Liver (tissue), 9 donors: Measurements from ENCODE around the gene NTF3. TPM values are rescaled to one million over a fixed set of nuclear protein-coding genes. Genes with fewer than 3 reads are reported as not detected.

Experiments
- DNase-seq: peaks from one replicate; pipeline ENCODE4 v3.0.0-alpha.2; 2017; ENCODE audit warnings: low spot score
- H3K27ac ChIP-seq, 2 donors: one replicate each; pipeline ENCODE4 v1.7.0; 2013; ENCODE audit warnings: inconsistent platforms in 2 of 2, low read length in 2 of 2, control low read depth in 1 of 2, low read depth in 1 of 2, mild to moderate bottlenecking in 1 of 2
- H3K27me3 ChIP-seq, 4 donors: one replicate each; pipeline versions ENCODE4 v1.6.1 to v1.7.0; 2013; ENCODE audit warnings: low read length in 3 of 4, inconsistent platforms in 1 of 4, mild to moderate bottlenecking in 1 of 4, moderate library complexity in 1 of 4; ENCODE audit not compliant: control insufficient read depth in 4 of 4, insufficient read depth in 4 of 4
- H3K36me3 ChIP-seq, 4 donors: one replicate each; pipeline versions ENCODE4 v1.6.1 to v1.7.0; 2013; ENCODE audit warnings: low read length in 3 of 4, mild to moderate bottlenecking in 3 of 4, low read depth in 1 of 4, moderate library complexity in 1 of 4; ENCODE audit not compliant: control insufficient read depth in 4 of 4, insufficient read depth in 3 of 4
- H3K4me1 ChIP-seq, 4 donors: one replicate each; pipeline versions ENCODE4 v1.6.1 to v1.7.0; 2013; ENCODE audit warnings: low read length in 3 of 4, mild to moderate bottlenecking in 3 of 4, moderate library complexity in 1 of 4; ENCODE audit not compliant: control insufficient read depth in 4 of 4, insufficient read depth in 4 of 4
- H3K4me3 ChIP-seq, 3 donors: one replicate each; pipeline versions ENCODE4 v1.6.1 to v1.7.0; 2013; ENCODE audit warnings: low read length in 3 of 3, control low read depth in 1 of 3, low read depth in 1 of 3, mild to moderate bottlenecking in 1 of 3
- H3K9ac ChIP-seq, 2 donors: one replicate each; pipeline ENCODE4 v1.7.0; 2013; ENCODE audit warnings: low read length in 2 of 2, mild to moderate bottlenecking in 2 of 2, moderate library complexity in 2 of 2, control low read depth in 1 of 2, low read depth in 1 of 2
- H3K9me3 ChIP-seq, 4 donors: one replicate each; pipeline versions ENCODE4 v1.6.1 to v1.7.0; 2013; ENCODE audit warnings: low read length in 3 of 4; ENCODE audit not compliant: control insufficient read depth in 4 of 4
- EGR1 ChIP-seq, 2 donors: IDR thresholded peaks; 2 replicates each; pipeline ENCODE4 v1.6.1; 2016 to 2018; ENCODE audit warnings: antibody characterized with exemption in 2 of 2, low read depth in 2 of 2
- FOXA1 ChIP-seq: IDR thresholded peaks from 2 replicates; pipeline ENCODE4 v1.6.1; 2016; ENCODE audit warnings: antibody characterized with exemption
- FOXA2 ChIP-seq: IDR thresholded peaks from 2 replicates; pipeline ENCODE4 v1.6.1; 2016; ENCODE audit warnings: antibody characterized with exemption
- GABPA ChIP-seq, 2 donors: IDR thresholded peaks in 1 of 2; conservative IDR thresholded peaks in 1 of 2; 2 replicates each; pipeline ENCODE4 v1.6.1; 2016; ENCODE audit warnings: antibody characterized with exemption in 2 of 2, mild to moderate bottlenecking in 1 of 2, moderate library complexity in 1 of 2
- HNF4A ChIP-seq, 2 donors: conservative IDR thresholded peaks; 2 replicates each; pipeline ENCODE4 v1.6.1; 2016; ENCODE audit warnings: antibody characterized with exemption in 2 of 2, mild to moderate bottlenecking in 2 of 2
- HNF4G ChIP-seq: IDR thresholded peaks from 2 replicates; pipeline ENCODE4 v1.6.1; 2016; ENCODE audit warnings: antibody characterized with exemption
- JUND ChIP-seq, 2 donors: IDR thresholded peaks; 2 replicates each; pipeline ENCODE4 v1.6.1; 2016; ENCODE audit warnings: antibody characterized with exemption in 2 of 2
- NR2F2 ChIP-seq: IDR thresholded peaks from 2 replicates; pipeline ENCODE4 v1.6.1; 2016; ENCODE audit warnings: antibody characterized with exemption
- RAD21 ChIP-seq, 2 donors: IDR thresholded peaks; 2 replicates each; pipeline ENCODE4 v1.6.1; 2016; ENCODE audit warnings: antibody characterized with exemption in 2 of 2, mild to moderate bottlenecking in 2 of 2
- RXRA ChIP-seq, 2 donors: IDR thresholded peaks; 2 replicates each; pipeline ENCODE4 v1.6.1; 2017 to 2018; ENCODE audit warnings: antibody characterized with exemption in 2 of 2, mild to moderate bottlenecking in 1 of 2
- SP1 ChIP-seq: IDR thresholded peaks from 2 replicates; pipeline ENCODE4 v1.6.1; 2018; ENCODE audit warnings: antibody characterized with exemption, mild to moderate bottlenecking
- TAF1 ChIP-seq: conservative IDR thresholded peaks from 2 replicates; pipeline ENCODE4 v1.6.1; 2016; ENCODE audit warnings: antibody characterized with exemption, mild to moderate bottlenecking
- YY1 ChIP-seq: IDR thresholded peaks from 2 replicates; pipeline ENCODE4 v1.6.1; 2016; ENCODE audit warnings: antibody characterized with exemption, mild to moderate bottlenecking
- WGBS: extraction: QIAGEN DNeasy Blood & Tissue Kit; methylation state at CpG from one replicate; pipeline ENCODE4 v1.1.7; 2013; 5-methylcytosine and 5-hydroxymethylcytosine counted together
- polyA plus RNA-seq, 2 donors: library from polyadenylated mRNA; stranded (reverse) in 1 of 2; unstranded in 1 of 2; fragments of 200-250 nt in 1 of 2; fragments of >200 nt in 1 of 2; fragmentation: Nextera tagmentation in 1 of 2; extraction: Ambion mirVana in 1 of 2; gene quantifications; one replicate each; pipeline versions ENCODE4 v1.2.1 to v1.2.3, GENCODE V29; 2013 to 2015
- total RNA-seq, 2 donors: library from RNA; depleted of rRNA; stranded (reverse); fragments of >200 nt; gene quantifications; one replicate each; pipeline ENCODE4 v1.2.3, GENCODE V29; 2014
- TF ChIP-seq, protein P1 (sequence below): IDR thresholded peaks from 2 replicates; pipeline ENCODE4 v1.6.1; 2016; ENCODE audit warnings: antibody characterized with exemption
- TF ChIP-seq, protein P2 (sequence below): IDR thresholded peaks from 2 replicates; pipeline ENCODE4 v1.6.1; 2016; ENCODE audit warnings: antibody characterized with exemption
- TF ChIP-seq, protein P3 (sequence below): IDR thresholded peaks from 2 replicates; pipeline ENCODE4 v1.6.1; 2016; ENCODE audit warnings: antibody characterized with exemption
- TF ChIP-seq, protein P4 (sequence below): fragments of 150-350 bp; IDR thresholded peaks from 2 replicates; pipeline ENCODE4 v1.5.1; 2017; ENCODE audit warnings: improper control_type of control experiment, low read depth, low read length; ENCODE audit not compliant: missing input control
- TF ChIP-seq, protein P5 (sequence below): IDR thresholded peaks from 2 replicates; pipeline ENCODE4 v1.6.1; 2016; ENCODE audit warnings: antibody characterized with exemption, mild to moderate bottlenecking
- donor health status: healthy.
- donor health status: healthy.
- donor health status: healthy.
- donor health status: healthy.
- donor health status: healthy.

NTF3 gene
- total and polyA plus RNA-seq, 4 donors: 0.89 to 2.8 (median 1.5) TPM

DNA sequence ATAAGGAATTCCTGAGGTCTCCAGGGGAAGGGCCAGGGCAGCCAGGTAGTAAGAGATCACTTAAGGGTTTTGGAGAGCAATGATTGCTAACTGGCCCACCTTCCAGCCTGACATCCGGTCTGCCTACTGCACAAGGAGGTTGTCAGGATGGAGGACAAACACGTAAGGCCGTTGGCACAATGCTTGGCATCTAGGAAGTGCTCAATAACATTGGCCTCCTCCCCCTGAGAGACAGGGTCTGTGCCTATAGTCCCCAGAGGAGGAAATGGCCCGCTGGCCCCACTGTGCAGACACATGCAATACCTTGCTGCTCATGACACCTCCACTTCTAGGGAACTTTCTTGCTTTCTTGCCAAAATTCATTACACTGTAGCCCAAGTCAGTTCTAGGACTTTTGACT is 73.2 kb downstream of the NTF3 start:
- Histone ChIP-seq H3K4me1 (no peaks in the 10 kb centered on the region), H3K36me3 (no peaks in the 10 kb centered on the region), H3K27me3 (no peaks in the 10 kb centered on the region), H3K27ac (no peak overlapping the region), H3K4me3 (no peak overlapping the region), H3K9me3 (no peaks in the 10 kb centered on the region), H3K9ac (no peak overlapping the region)
- WGBS: 94% methylated on average over 4 of the region's 4 CpGs
- DNase-seq: no peak
- no peak for TF ChIP-seq FOXA2
- no peak for TF ChIP-seq HNF4A (conservative IDR thresholded peaks at IDR 0.05)
- TF ChIP-seq FOXA1: no peak
- no peak for TF ChIP-seq TAF1
- TF ChIP-seq RXRA (IDR thresholded peaks at IDR 0.05): no peak
- no peak for TF ChIP-seq GABPA (IDR thresholded peaks at IDR 0.05 in 1 of 2, conservative IDR thresholded peaks at IDR 0.05 in 1 of 2)
- TF ChIP-seq, protein P1, sequence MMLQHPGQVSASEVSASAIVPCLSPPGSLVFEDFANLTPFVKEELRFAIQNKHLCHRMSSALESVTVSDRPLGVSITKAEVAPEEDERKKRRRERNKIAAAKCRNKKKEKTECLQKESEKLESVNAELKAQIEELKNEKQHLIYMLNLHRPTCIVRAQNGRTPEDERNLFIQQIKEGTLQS: no peak
- TF ChIP-seq, protein P2, sequence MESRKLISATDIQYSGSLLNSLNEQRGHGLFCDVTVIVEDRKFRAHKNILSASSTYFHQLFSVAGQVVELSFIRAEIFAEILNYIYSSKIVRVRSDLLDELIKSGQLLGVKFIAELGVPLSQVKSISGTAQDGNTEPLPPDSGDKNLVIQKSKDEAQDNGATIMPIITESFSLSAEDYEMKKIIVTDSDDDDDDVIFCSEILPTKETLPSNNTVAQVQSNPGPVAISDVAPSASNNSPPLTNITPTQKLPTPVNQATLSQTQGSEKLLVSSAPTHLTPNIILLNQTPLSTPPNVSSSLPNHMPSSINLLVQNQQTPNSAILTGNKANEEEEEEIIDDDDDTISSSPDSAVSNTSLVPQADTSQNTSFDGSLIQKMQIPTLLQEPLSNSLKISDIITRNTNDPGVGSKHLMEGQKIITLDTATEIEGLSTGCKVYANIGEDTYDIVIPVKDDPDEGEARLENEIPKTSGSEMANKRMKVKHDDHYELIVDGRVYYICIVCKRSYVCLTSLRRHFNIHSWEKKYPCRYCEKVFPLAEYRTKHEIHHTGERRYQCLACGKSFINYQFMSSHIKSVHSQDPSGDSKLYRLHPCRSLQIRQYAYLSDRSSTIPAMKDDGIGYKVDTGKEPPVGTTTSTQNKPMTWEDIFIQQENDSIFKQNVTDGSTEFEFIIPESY: no peak
- TF ChIP-seq, protein P3, sequence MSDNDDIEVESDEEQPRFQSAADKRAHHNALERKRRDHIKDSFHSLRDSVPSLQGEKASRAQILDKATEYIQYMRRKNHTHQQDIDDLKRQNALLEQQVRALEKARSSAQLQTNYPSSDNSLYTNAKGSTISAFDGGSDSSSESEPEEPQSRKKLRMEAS: no peak
- TF ChIP-seq RAD21 (IDR thresholded peaks at IDR 0.05): no peak
- TF ChIP-seq YY1: no peak
- TF ChIP-seq, protein P4, sequence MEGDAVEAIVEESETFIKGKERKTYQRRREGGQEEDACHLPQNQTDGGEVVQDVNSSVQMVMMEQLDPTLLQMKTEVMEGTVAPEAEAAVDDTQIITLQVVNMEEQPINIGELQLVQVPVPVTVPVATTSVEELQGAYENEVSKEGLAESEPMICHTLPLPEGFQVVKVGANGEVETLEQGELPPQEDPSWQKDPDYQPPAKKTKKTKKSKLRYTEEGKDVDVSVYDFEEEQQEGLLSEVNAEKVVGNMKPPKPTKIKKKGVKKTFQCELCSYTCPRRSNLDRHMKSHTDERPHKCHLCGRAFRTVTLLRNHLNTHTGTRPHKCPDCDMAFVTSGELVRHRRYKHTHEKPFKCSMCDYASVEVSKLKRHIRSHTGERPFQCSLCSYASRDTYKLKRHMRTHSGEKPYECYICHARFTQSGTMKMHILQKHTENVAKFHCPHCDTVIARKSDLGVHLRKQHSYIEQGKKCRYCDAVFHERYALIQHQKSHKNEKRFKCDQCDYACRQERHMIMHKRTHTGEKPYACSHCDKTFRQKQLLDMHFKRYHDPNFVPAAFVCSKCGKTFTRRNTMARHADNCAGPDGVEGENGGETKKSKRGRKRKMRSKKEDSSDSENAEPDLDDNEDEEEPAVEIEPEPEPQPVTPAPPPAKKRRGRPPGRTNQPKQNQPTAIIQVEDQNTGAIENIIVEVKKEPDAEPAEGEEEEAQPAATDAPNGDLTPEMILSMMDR: no peak
- TF ChIP-seq, protein P5, sequence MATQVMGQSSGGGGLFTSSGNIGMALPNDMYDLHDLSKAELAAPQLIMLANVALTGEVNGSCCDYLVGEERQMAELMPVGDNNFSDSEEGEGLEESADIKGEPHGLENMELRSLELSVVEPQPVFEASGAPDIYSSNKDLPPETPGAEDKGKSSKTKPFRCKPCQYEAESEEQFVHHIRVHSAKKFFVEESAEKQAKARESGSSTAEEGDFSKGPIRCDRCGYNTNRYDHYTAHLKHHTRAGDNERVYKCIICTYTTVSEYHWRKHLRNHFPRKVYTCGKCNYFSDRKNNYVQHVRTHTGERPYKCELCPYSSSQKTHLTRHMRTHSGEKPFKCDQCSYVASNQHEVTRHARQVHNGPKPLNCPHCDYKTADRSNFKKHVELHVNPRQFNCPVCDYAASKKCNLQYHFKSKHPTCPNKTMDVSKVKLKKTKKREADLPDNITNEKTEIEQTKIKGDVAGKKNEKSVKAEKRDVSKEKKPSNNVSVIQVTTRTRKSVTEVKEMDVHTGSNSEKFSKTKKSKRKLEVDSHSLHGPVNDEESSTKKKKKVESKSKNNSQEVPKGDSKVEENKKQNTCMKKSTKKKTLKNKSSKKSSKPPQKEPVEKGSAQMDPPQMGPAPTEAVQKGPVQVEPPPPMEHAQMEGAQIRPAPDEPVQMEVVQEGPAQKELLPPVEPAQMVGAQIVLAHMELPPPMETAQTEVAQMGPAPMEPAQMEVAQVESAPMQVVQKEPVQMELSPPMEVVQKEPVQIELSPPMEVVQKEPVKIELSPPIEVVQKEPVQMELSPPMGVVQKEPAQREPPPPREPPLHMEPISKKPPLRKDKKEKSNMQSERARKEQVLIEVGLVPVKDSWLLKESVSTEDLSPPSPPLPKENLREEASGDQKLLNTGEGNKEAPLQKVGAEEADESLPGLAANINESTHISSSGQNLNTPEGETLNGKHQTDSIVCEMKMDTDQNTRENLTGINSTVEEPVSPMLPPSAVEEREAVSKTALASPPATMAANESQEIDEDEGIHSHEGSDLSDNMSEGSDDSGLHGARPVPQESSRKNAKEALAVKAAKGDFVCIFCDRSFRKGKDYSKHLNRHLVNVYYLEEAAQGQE: no peak
- TF ChIP-seq HNF4G: no peak
- TF ChIP-seq JUND (IDR thresholded peaks at IDR 0.05): no peak
- no peak for TF ChIP-seq NR2F2
- TF ChIP-seq SP1: no peak

DNA sequence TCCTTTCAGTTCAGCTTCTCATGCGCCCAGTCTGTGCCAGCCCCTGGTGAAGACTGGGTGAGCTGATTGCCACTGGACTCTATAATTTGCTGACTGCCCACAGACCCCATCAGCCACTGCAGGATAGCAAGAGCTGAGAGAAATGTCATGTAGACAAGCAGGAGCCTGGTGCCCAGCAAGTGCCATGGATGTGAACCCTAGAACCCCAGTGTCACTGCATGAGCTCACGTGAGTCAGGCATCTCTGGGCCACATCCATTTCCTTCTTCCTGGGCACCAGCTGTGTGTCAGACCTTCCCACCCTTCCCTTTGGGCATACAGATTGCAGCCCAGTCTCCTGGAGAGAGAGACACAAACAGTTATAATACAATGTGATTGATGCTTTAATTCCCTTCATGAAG is 73.8 kb downstream of the NTF3 start:
- DNase-seq: peak; percentile 16
- no peaks in the 10 kb centered on the region for H3K9me3 ChIP-seq
- H3K4me1 ChIP-seq: no peaks in the 10 kb centered on the region
- H3K9ac ChIP-seq: no peak overlapping the region
- H3K27ac ChIP-seq: no peak overlapping the region
- no peak overlapping the region for H3K4me3 ChIP-seq
- H3K36me3 ChIP-seq: no peaks in the 10 kb centered on the region
- H3K27me3 ChIP-seq: no peaks in the 10 kb centered on the region
- WGBS: 86% methylated on average over 2 of the region's 2 CpGs
- TF ChIP-seq, protein P1: no peak
- no peak for TF ChIP-seq FOXA2
- TF ChIP-seq HNF4G: no peak
- no peak for TF ChIP-seq JUND (IDR thresholded peaks at IDR 0.05)
- TF ChIP-seq, protein P3: no peak
- TF ChIP-seq HNF4A (conservative IDR thresholded peaks at IDR 0.05): no peak
- TF ChIP-seq, protein P2: no peak
- TF ChIP-seq EGR1 (IDR thresholded peaks at IDR 0.05; ENCODE audit: low read depth in 2 of 2): no peak
- no peak for TF ChIP-seq RAD21 (IDR thresholded peaks at IDR 0.05)
- TF ChIP-seq RXRA (IDR thresholded peaks at IDR 0.05): no peak
- TF ChIP-seq, protein P5: no peak
